HepG2 (cell line): ENCODE measurements around the gene ADGRD1. TPM values are rescaled to one million over a fixed set of nuclear protein-coding genes. Genes with fewer than 3 reads are reported as not detected.

ENCODE experiments used
- ATAC-seq: fragments of 200-7000 bp; cut with Tn5 transposase; 3 replicates; pipeline ENCODE4 v1.9.1; 2020; ENCODE audit warnings: mild to moderate bottlenecking, moderate library complexity
- BruUV-seq: library from RNA; stranded (reverse); fragments of 400-500 nt; replicated peaks from 2 replicates; lab custom pipeline; 2021; lab: Mats Ljungman, UMichigan
- CTCF ChIA-PET: fragments of 300-600 bp; formaldehyde crosslinking; extraction: SDS; loops from one replicate; lab custom pipeline; 2021; ENCODE audit warnings: low total read pairs, inconsistent platforms, low intra/inter-chr PET ratio; lab: Yijun Ruan, JAX
- POLR2A ChIA-PET: fragments of 350-600 bp; sonication (Branson Sonifier 250); formaldehyde crosslinking; loops from one replicate; lab custom pipeline; 2020; ENCODE audit warnings: antibody characterized with exemption, inconsistent platforms; lab: Yijun Ruan, JAX
- DNase-seq: peaks from one replicate; pipeline ENCODE4 v3.0.0-alpha.2; 2015; ENCODE audit warnings: low spot score
- FAIRE-seq: peaks from 3 replicates; lab custom pipeline; 2011; peaks lifted over from hg19 to GRCh38; lab: Jason Lieb, UNC
- H2AFZ ChIP-seq: one replicate; pipeline ENCODE4 v1.6.1; 2011; ENCODE audit warnings: low read length, inconsistent platforms
- H3K27ac ChIP-seq: fragments of 300-600 bp; 3 replicates; pipeline ENCODE4 v1.8.0; 2011; ENCODE audit warnings: mixed run types, mild to moderate bottlenecking, mixed read lengths, low read length, inconsistent platforms; ENCODE audit not compliant: insufficient read depth; ENCODE audit errors: extremely low read length
- H3K27me3 ChIP-seq, 2 experiments: fragments of 200-600 bp in 1 of 2; 2 replicates in 1 of 2; 3 replicates in 1 of 2; pipeline versions ENCODE4 v1.6.0 to v1.8.0; 2011; ENCODE audit warnings: low read length in 2 of 2, mild to moderate bottlenecking in 2 of 2, moderate library complexity in 2 of 2, inconsistent platforms in 1 of 2; ENCODE audit not compliant: insufficient read depth in 2 of 2, control insufficient read depth in 1 of 2
- H3K36me3 ChIP-seq, 2 experiments: fragments of 200-600 bp in 1 of 2; replicated peaks in 1 of 2; 2 replicates in 1 of 2; 3 replicates in 1 of 2; pipeline versions ENCODE4 v1.5.1 to v1.8.0; 2011; ENCODE audit warnings: low read length in 2 of 2, inconsistent platforms in 1 of 2; ENCODE audit not compliant: insufficient read depth in 2 of 2, control insufficient read depth in 1 of 2
- H3K4me1 ChIP-seq: 2 replicates; pipeline ENCODE4 v1.5.1; 2012; ENCODE audit warnings: low read length, inconsistent platforms; ENCODE audit not compliant: insufficient read depth
- H3K4me2 ChIP-seq: 2 replicates; pipeline ENCODE4 v1.6.0; 2011; ENCODE audit warnings: low read depth, low read length, inconsistent platforms
- H3K4me3 ChIP-seq, 3 experiments: fragments of 200-600 bp in 1 of 3; sonication (generic), shearing (Covaris generic) in 1 of 3; replicated peaks in 1 of 3; 2 replicates each; pipeline ENCODE4 v1.5.1; 2011 to 2016; ENCODE audit warnings: low read length in 3 of 3, inconsistent platforms in 2 of 3, low read depth in 2 of 3, mild to moderate bottlenecking in 2 of 3, control low read depth in 1 of 3, mixed read lengths in 1 of 3; ENCODE audit not compliant: insufficient read depth in 1 of 3
- H3K79me2 ChIP-seq: one replicate; pipeline ENCODE4 v1.6.1; 2011; ENCODE audit warnings: low read length, inconsistent platforms; ENCODE audit not compliant: insufficient read depth
- H3K9ac ChIP-seq: 2 replicates; pipeline ENCODE4 v1.6.0; 2011; ENCODE audit warnings: mild to moderate bottlenecking, low read depth, low read length, inconsistent platforms; ENCODE audit not compliant: insufficient read depth
- H3K9me3 ChIP-seq: 2 replicates; pipeline ENCODE4 v1.5.1; 2012; ENCODE audit warnings: mild to moderate bottlenecking, low read length
- H4K20me1 ChIP-seq: 2 replicates; pipeline ENCODE4 v1.6.0; 2011; ENCODE audit warnings: inconsistent platforms, mild to moderate bottlenecking, low read length, moderate library complexity; ENCODE audit not compliant: insufficient read depth
- CBX2 ChIP-seq, 2 experiments: fragments of 200-600 bp in 1 of 2; sonication (generic); formaldehyde crosslinking in 1 of 2; IDR thresholded peaks; 2 replicates each; pipeline versions ENCODE4 v1.7.0 to v1.8.1; 2018 to 2022; ENCODE audit warnings: low read depth in 2 of 2, low read length in 1 of 2, mild to moderate bottlenecking in 1 of 2, missing genetic modification reagents in 1 of 2
- FOXO1 ChIP-seq: sonication (generic); formaldehyde crosslinking; IDR thresholded peaks from 2 replicates; pipeline ENCODE4 v1.4.0; 2020; ENCODE audit warnings: missing genetic modification reagents
- MAZ ChIP-seq, 2 experiments: sonication (generic) in 1 of 2; formaldehyde crosslinking in 1 of 2; IDR thresholded peaks; 2 replicates each; pipeline versions ENCODE4 v1.5.0 to v1.6.1; 2012 to 2020; ENCODE audit warnings: low read depth in 2 of 2, mild to moderate bottlenecking in 2 of 2, borderline replicate concordance in 1 of 2, improper control_type of control experiment in 1 of 2, low read length in 1 of 2, missing genetic modification reagents in 1 of 2, moderate library complexity in 1 of 2
- NR2F1 ChIP-seq, 2 experiments: fragments of 450-650 bp in 1 of 2; formaldehyde crosslinking in 1 of 2; IDR thresholded peaks; 2 replicates each; pipeline versions ENCODE4 v1.5.0 to v1.6.1; 2016 to 2020; ENCODE audit warnings: mild to moderate bottlenecking in 1 of 2, missing compliant biosample characterization in 1 of 2, missing genetic modification reagents in 1 of 2, moderate library complexity in 1 of 2
- NR2F6 ChIP-seq, 2 experiments: IDR thresholded peaks; 2 replicates each; pipeline ENCODE4 v1.6.1; 2016; ENCODE audit warnings: antibody characterized with exemption in 1 of 2, mild to moderate bottlenecking in 1 of 2
- RARA ChIP-seq: IDR thresholded peaks from 2 replicates; pipeline ENCODE4 v1.6.1; 2016; ENCODE audit warnings: missing genetic modification reagents, missing compliant biosample characterization
- RFX5 ChIP-seq: IDR thresholded peaks from 2 replicates; pipeline ENCODE4 v1.6.1; 2011; ENCODE audit warnings: low read depth, low read length, improper control_type of control experiment
- SMAD1 ChIP-seq: sonication (generic); formaldehyde crosslinking; IDR thresholded peaks from 2 replicates; pipeline ENCODE4 v1.4.0; 2020; ENCODE audit warnings: missing genetic modification reagents, low read depth, mild to moderate bottlenecking, borderline replicate concordance
- TEAD3 ChIP-seq: optimal IDR thresholded peaks from 2 replicates; pipeline ENCODE3; 2016; ENCODE audit warnings: borderline replicate concordance
- ZNF713 ChIP-seq: sonication (generic); formaldehyde crosslinking; IDR thresholded peaks from 2 replicates; pipeline ENCODE4 v1.4.0; 2020; ENCODE audit warnings: mild to moderate bottlenecking, missing genetic modification reagents
- ZNF777 ChIP-seq: sonication (generic); formaldehyde crosslinking; IDR thresholded peaks from 2 replicates; pipeline ENCODE4 v1.4.0; 2020; ENCODE audit warnings: missing genetic modification reagents
- WGBS: methylation state at CpG from one replicate; pipeline ENCODE4 v1.1.6; 2017; ENCODE audit warnings: low lambda C conversion rate; 5-methylcytosine and 5-hydroxymethylcytosine counted together
- in situ Hi-C: cut with HindIII; loops from 2 replicates; pipeline ENCODE4 v1.10.0; 2017; ENCODE audit warnings: low pct_unique_long_range_greater_than_20kb; ENCODE audit not compliant: extremely low pct_ligation_motif_present
- intact Hi-C: fragments of 100-400 bp; cut with micrococcal nuclease; formaldehyde crosslinking; loops from one replicate; pipeline ENCODE4 v1.10.0; 2022; ENCODE audit not compliant: unreplicated experiment
- polyA plus RNA-seq, 8 experiments: library from polyadenylated mRNA; depleted of rRNA in 3 of 8; stranded (reverse) in 7 of 8; unstranded in 1 of 8; fragments of >200 nt; fragmentation: Illumina TruSeq in 4 of 8; extraction: Trizol in 4 of 8; gene quantifications; 2 replicates each; pipeline versions ENCODE4 v1.2.1 to v1.2.3, GENCODE V29; 2011 to 2016; ENCODE audit warnings: low read depth in 4 of 8, missing spikeins in 1 of 8, mixed read lengths in 1 of 8; ENCODE audit not compliant: insufficient read depth in 1 of 8
- total RNA-seq, 5 experiments: library from RNA; depleted of rRNA; stranded (reverse); fragments of >200 nt; fragmentation: Illumina TruSeq; extraction: Trizol; gene quantifications; 2 replicates each; pipeline ENCODE4 v1.2.3, GENCODE V29; 2016; ENCODE audit warnings: low read depth in 1 of 5
- TF ChIP-seq, protein P1 (sequence below): sonication (generic); formaldehyde crosslinking; IDR thresholded peaks from 2 replicates; pipeline ENCODE4 v1.4.0; 2020; ENCODE audit warnings: mild to moderate bottlenecking, low read depth, missing genetic modification reagents
- TF ChIP-seq, protein P2 (sequence below): sonication (generic); formaldehyde crosslinking; IDR thresholded peaks from one replicate; pipeline ENCODE4 v1.5.1; 2020; ENCODE audit warnings: mild to moderate bottlenecking, missing genetic modification reagents; ENCODE audit errors: not compliant biosample characterization
- TF ChIP-seq, protein P3 (sequence below): sonication (generic); formaldehyde crosslinking; conservative IDR thresholded peaks from 2 replicates; pipeline ENCODE4 v1.4.0; 2020; ENCODE audit warnings: missing genetic modification reagents

Gene ADGRD1
- total and polyA plus RNA-seq, 2 of the 13 experiments (the other 11 are each of a cell fraction or from before 2014, with no cell fraction given), result 0.46 to 12.4 TPM

DNA sequence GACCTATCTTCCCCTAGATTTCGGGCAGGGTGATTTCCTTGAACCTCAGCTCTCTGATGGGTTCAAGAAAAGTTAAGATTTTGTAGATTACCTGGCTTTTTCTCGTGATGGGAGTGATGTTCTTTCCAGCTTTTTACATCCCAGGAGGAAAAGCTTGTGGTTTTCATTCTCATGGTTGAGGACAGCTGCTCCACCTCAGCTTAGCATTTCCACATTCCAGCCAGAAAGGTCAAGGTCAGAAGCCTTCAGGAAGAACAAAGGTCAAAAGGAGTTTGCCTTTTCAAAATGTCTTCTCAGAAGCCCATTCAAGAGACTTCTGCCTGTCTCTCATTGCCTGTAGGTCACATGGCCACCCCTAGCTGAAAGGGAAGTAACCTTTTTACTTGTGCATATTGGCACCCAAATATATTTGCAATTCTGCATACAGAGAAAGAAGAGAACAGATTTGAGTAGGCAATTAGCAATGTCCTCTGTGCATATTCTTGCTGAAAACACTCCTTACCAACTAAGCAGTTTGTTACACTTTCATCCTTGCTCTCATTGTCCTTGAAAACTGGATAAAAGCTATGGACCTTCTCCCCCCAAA lies 6.6 kb upstream of the ADGRD1 start:
- H3K27ac ChIP-seq, result no peak overlapping the region
- ChIA-PET POLR2A (interaction anchor here (0.9 to 1.2 kb wide), 2 partner anchors 26 to 37 kb away, joined by 3 to 5 read pairs; no protein-coding TSS in a partner anchor), CTCF (no interaction called here)
- no TSS peak for BruUV-seq
- no peaks in the 10 kb centered on the region for H3K36me3 ChIP-seq
- H3K4me3 ChIP-seq, result no peak overlapping the region
- H3K9ac ChIP-seq, result no peak overlapping the region
- ATAC-seq, result no peak
- no peaks in the 10 kb centered on the region for H4K20me1 ChIP-seq
- no peak overlapping the region for H2AFZ ChIP-seq
- DNase-seq, result no peak
- H3K27me3 ChIP-seq, result no peaks in the 10 kb centered on the region
- intact Hi-C loops, result no loop called here
- peak overlapping the region; percentile 27 for H3K4me2 ChIP-seq
- 14% methylated on average over 2 of the region's 2 CpGs for WGBS
- in situ Hi-C loops, result no loop called here
- peaks cover 14% of the 10 kb centered on the region for H3K9me3 ChIP-seq
- peak; percentile 30 for FAIRE-seq
- H3K79me2 ChIP-seq, result no peaks in the 10 kb centered on the region
- peaks cover 34% of the 10 kb centered on the region for H3K4me1 ChIP-seq
- TF ChIP-seq NR2F1 (CRISPR knock-in tag; IDR thresholded peaks at IDR 0.05) (0 out of 4 replicates have a peak, but pooled peaks have one; percentile 9 to 18), RARA (CRISPR knock-in tag) (peak; percentile 27; the same call in 1 of the 2 replicates), CBX2 (IDR thresholded peaks at IDR 0.05; ENCODE audit: low read depth, low read length) (no peak), CBX2 (CRISPR knock-in tag; IDR thresholded peaks at IDR 0.05; ENCODE audit: low read depth) (no peak), MAZ (IDR thresholded peaks at IDR 0.05; ENCODE audit: borderline replicate concordance, low read depth, low read length) (no peak), MAZ (CRISPR knock-in tag; IDR thresholded peaks at IDR 0.05; ENCODE audit: low read depth) (no peak), NR2F6 (IDR thresholded peaks at IDR 0.05) (peak; percentile 73), NR2F6 (CRISPR knock-in tag; IDR thresholded peaks at IDR 0.05) (peak; percentile 80), FOXO1 (CRISPR knock-in tag) (no peak), SMAD1 (CRISPR knock-in tag) (no peak), ZNF777 (no peak), TEAD3 (CRISPR knock-in tag) (peak; percentile 75), ZNF713 (no peak), RFX5 (no peak)
- TF ChIP-seq, protein P1, sequence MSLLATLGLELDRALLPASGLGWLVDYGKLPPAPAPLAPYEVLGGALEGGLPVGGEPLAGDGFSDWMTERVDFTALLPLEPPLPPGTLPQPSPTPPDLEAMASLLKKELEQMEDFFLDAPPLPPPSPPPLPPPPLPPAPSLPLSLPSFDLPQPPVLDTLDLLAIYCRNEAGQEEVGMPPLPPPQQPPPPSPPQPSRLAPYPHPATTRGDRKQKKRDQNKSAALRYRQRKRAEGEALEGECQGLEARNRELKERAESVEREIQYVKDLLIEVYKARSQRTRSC (CRISPR knock-in tag), result no peak
- TF ChIP-seq, protein P2, sequence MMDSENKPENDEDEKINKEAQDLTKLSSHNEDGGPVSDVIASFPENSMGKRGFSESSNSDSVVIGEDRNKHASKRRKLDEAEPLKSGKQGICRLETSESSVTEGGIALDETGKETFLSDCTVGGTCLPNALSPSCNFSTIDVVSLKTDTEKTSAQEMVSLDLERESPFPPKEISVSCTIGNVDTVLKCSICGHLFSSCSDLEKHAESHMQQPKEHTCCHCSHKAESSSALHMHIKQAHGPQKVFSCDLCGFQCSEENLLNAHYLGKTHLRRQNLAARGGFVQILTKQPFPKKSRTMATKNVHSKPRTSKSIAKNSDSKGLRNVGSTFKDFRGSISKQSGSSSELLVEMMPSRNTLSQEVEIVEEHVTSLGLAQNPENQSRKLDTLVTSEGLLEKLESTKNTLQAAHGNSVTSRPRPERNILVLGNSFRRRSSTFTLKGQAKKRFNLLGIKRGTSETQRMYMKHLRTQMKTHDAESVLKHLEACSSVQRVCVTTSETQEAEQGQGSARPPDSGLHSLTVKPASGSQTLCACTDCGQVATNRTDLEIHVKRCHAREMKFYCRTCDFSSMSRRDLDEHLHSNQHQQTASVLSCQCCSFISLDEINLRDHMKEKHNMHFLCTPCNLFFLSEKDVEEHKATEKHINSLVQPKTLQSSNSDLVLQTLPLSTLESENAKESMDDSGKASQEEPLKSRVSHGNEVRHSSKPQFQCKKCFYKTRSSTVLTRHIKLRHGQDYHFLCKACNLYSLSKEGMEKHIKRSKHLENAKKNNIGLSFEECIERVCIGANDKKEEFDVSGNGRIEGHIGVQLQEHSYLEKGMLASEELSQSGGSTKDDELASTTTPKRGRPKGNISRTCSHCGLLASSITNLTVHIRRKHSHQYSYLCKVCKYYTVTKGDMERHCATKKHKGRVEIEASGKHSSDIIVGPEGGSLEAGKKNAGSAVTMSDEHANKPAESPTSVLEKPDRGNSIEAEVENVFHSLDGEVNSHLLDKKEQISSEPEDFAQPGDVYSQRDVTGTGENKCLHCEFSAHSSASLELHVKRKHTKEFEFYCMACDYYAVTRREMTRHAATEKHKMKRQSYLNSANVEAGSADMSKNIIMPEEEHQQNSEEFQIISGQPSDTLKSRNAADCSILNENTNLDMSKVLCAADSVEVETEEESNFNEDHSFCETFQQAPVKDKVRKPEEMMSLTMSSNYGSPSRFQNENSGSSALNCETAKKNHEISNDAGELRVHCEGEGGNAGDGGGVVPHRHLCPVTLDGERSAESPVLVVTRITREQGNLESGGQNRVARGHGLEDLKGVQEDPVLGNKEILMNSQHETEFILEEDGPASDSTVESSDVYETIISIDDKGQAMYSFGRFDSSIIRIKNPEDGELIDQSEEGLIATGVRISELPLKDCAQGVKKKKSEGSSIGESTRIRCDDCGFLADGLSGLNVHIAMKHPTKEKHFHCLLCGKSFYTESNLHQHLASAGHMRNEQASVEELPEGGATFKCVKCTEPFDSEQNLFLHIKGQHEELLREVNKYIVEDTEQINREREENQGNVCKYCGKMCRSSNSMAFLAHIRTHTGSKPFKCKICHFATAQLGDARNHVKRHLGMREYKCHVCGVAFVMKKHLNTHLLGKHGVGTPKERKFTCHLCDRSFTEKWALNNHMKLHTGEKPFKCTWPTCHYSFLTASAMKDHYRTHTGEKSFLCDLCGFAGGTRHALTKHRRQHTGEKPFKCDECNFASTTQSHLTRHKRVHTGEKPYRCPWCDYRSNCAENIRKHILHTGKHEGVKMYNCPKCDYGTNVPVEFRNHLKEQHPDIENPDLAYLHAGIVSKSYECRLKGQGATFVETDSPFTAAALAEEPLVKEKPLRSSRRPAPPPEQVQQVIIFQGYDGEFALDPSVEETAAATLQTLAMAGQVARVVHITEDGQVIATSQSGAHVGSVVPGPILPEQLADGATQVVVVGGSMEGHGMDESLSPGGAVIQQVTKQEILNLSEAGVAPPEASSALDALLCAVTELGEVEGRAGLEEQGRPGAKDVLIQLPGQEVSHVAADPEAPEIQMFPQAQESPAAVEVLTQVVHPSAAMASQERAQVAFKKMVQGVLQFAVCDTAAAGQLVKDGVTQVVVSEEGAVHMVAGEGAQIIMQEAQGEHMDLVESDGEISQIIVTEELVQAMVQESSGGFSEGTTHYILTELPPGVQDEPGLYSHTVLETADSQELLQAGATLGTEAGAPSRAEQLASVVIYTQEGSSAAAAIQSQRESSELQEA, result no peak
- TF ChIP-seq, protein P3, sequence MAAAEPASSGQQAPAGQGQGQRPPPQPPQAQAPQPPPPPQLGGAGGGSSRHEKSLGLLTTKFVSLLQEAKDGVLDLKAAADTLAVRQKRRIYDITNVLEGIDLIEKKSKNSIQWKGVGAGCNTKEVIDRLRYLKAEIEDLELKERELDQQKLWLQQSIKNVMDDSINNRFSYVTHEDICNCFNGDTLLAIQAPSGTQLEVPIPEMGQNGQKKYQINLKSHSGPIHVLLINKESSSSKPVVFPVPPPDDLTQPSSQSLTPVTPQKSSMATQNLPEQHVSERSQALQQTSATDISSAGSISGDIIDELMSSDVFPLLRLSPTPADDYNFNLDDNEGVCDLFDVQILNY (CRISPR knock-in tag), result no peak
